ENCODE measurements around the gene CHST9.
"Not testable (repeated sequence)": the region's sequence is repeated elsewhere in the genome, so short reads cannot be mapped to it uniquely, and the experiment has no call there.

The CHST9 gene

DNA sequence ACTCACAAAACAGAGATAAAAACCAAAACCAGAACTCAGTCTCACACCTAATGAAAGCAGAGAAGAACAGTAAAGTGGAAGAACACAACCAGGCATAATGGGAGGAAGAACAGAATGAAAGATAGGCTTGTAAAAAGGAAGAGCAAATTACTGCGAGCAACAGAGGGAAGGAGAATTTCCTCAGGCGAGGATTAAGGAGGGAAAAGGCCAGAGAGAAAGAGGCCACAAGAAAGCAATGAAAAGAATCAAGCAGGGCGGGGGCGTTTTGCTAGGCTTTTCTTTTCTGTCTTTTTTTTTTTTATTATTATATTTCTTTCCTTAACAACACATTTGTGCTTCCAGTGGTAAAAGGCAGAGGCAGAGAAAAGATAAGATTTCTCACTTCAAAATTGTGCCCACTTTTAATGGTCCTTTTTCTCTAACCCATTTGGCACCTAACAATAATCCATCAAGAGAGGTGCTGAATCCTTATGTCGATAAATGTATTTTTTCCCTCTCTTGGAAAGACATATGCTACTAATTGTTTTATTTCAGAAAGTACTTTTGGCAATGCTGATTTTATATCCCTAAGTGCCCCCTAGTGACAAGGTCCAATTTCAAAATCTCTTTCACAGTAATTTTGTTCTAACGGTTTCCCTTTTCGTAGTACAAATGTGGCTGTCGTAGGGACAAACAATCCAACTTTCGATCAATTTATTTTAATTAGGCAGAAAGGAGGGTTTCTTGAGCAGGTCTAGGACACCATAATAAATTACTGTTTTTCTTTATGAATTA is 180.9 kb downstream of the CHST9 start:
- DNase-seq, result no peak

DNA sequence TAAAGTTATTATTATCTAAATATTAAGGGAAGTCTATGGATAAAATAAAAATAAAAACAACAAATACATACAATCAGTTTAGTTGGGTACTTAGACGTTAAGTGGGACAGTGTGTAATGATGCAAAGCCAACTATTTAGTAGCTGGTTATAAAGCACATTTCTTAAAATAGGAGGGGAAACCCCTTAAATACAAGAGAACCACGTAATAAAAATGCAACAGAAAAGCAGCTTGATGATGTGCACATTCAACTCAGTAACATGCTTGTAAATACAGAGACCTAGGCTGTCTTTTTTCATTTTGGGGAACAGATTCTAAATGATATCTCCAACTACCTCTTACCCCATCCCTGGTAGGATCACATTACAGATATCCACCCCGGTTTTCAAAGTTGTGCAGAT is 185.3 kb downstream of the CHST9 start:
- no peak for DNase-seq

DNA sequence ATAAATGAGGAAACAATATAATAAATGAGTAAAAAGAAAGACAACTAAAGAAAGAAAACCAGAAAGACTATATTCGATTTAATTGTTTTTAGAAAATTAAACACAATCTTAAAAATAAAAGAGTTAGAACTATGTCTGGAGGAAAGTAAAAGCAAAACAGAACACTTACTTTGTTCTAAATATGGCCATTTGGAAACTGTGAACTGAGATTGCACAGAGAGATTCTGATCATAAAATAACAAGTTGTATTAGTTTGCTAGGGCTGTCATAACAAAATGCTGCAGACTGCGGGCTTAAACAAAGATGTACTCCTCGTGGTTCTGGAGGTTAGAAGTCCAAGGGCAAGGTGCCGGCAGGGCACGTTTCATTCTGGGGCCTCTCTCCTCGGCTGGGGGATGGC is 191.5 kb downstream of the CHST9 start:
- no peak for DNase-seq

DNA sequence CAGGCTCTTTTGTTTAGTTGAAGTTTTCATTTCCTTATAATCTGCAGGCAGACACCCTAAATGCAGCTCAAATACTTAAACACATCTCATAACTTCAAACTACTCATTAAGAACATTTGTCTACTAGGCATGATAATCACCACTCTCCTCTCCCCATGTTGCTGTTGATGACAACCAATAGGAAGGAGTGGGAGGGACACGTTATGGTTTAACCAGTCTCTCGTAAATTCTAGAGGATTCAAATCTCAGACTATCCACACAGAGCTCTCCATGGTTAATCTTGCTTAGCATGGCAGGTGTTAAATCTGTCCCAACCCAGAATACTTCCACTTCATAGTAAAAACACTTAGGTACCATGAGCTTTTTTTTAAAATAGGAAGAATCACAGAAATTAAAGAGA is 192.2 kb downstream of the CHST9 start:
- no peak for DNase-seq

DNA sequence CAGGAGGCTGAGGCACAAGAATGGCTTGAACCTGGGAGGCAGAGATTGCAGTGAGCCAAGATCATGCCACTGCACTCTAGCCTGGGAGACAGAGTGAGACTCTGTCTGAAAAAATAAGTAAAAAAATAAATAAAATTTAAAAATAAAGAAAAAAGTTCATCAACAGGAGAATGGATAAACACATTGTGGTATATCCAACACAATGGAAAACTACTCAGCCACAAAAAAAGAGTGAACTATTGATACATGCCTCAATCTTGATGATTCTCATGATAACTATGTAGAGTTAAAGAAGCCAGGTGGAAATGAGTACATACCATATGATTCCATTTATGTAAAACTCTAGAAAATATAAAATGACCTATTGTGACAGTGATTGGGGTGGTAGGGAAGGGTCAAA is 195.3 kb downstream of the CHST9 start:
- DNase-seq, result no peak

DNA sequence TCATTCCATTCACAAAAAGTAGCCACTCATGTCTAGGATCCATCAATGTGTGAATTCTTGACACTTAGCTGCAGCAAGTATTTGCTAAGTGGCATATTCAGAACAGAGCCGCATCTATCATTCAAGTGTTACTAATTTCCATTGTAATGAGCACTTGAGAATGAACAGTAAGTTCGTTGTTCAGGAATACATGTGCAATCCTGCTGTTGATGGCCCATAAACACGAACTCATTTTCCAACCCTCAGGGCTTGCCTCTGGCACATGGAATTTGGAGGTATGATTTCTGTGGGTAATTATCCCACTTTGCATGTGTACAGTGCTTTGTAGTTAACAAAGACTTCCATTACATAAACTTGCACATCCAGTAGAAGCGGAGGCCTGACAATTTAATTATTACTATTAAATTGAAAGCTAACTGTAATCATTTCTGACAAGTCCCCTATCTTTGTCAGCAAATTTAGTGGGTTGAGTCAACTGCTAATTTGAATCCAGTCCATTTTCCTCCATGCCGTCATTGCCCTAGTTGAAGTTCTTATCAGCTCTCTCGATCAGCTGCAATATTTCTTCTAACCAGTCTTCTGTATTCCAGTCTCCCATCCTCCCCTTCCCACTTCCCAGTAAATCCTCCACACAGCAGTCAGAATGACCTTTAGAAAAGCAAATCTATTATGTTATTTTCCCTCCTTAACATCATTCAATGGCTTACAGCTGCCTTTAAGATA is 203.6 kb downstream of the CHST9 start:
- DNase-seq, result no peak

DNA sequence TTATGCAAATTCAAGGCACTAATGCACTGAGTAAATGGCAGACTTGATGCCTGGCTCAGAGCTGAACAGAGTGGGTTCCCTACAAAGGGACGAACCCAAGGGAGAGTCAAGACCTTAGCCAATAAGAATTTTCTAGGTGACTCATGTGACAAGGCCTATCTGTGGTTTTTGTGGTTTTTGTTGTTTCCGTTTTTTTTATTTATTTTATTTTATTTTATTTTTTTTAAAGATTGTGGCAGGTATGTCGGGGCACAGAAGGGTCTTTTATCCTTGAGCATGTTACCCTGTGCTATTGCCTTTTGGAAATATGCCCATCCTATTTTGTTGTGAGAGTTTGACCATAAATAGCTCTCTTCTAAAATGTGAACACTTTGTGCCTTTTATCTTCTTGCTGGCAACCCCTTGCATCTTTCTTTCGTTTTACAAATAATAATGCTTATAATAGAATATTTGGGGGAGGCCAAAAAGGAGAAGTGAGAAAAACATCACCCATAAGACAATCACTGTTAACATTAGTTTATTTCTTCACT is 206.2 kb downstream of the CHST9 start:
- no peak for DNase-seq

DNA sequence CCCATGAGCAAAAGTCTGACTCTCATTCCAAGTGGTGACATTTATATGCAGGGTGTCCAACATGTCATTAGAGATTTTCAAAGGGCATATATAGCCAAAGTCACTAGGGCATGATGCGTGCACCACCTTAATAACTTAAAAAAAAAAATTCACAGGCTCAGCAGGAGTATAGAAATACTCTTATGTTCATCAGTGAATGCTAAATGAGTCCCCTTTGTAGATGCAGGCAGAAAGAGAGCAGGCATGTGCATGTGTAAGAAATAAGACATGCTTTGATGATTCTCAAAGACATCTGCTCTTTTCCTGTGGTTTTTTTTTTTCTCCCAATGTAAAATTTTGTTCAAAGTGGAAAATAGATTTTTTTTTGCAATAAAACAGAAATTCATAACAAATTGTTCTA is 207.3 kb downstream of the CHST9 start:
- no peak for DNase-seq

DNA sequence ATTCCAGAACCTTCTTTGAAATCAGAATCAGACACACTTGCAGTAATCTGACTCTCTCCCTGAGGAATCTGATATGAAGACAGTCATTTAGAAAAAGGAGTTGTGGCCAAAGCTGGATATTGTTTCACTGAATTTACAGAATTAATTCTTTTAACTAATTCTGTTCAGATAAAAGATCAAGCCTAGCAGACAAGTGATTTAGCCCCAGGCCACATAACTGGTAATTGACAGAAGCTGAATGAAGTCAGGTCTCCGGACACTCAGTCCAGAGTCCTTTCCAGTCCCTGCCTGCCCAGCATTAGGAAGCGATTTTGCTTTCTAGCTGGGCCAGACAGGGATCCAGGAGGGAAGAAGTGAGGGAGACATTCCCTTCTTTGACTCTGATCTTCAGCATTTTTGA is 208.9 kb downstream of the CHST9 start:
- DNase-seq, result no peak

DNA sequence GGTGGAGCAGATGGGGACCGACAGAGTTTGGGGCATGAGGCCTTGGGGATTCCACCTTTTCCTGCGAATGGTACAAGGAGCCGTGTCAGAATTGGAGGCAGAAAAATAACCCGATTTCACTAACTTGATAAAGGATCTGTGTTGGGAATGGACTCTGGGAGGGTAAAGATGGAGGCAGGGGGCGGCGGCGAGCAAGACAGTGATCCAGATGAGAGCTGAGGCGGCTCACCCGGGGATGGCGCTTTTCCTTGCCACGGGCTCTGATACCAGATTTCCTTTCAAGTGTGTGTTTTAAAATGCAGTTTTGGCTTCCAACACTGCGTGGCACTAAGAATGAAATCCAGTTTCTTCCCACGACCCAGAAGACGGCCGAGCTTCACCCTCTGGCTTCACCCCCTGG is 212.6 kb downstream of the CHST9 start:
- not testable (repeated sequence) for DNase-seq

DNA sequence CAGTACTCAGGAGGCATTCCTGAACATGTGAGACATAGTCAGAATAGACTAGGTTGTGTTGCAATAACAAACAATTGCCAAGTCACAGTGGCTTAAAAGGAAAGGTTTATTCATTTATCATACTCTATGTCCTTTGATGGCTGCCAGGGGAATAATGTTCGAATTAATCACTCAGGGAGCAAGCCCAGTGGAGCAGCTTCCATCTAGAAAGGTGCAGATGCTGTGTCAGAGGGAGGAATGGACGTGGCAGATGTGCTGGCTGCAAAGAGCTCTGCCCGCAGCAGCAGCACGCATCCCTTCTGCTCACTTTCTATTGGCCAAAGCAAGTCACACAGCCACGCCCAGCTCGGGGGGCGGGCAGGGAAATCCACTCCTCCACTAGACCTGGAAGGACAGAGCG is 213.7 kb downstream of the CHST9 start:
- no peak for DNase-seq

DNA sequence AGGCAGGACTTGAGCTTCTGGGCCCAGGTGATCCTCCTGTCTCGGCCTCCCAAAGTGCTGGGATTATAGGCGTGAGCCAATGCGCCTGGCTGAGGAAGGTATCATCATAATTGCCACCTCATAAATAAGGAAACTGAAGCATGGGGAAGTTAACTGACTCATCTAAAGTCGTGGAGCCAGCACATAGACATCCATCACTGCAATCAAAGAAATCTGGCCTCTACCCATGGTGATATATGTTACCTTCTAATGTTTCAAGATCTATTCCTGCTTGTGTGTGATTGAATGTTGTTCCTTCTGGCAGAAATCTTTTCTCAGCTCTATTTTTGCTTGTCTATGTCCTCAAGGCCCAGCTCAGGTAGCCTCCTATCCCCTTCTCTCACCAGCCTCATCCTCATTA is 214.5 kb downstream of the CHST9 start:
- no peak for DNase-seq

DNA sequence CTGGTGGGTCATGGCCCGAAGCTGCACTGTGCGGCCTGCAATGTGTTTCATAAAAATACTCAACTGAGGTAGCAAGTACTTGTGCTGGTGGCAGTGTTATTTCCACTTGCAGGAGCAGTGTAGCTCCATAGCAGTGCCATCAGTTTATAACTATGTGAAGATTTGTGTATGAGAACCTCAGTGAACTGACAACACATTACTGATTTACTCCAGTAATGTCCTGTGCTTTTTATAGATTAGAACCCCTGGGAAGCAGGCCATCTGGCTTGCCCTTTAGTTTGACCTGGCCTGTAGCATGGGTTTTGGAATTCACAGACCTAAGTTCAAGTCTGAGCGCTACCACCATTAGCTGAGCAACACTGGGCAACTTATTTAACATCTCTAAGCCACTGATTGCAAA is 219.9 kb downstream of the CHST9 start:
- DNase-seq, result no peak

DNA sequence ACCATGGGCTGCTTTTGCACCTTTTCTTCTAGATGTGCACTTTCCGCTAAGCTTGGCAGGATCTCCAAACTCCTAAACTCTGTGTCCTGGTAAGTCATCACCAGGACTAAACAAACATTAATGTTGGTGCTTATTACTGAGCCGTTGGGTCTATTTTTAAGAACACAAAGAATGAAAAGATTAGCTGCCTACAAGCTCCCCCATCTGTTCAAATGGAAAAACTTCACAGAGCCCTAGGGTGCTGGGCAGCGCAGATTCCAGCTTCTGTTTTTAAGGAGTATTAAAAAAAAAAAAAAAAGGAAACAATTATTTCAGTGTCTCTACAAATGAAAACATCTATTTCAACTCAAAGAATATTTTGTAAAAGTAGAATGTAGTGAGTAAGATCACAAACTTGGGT is 221.8 kb downstream of the CHST9 start:
- DNase-seq, result no peak

DNA sequence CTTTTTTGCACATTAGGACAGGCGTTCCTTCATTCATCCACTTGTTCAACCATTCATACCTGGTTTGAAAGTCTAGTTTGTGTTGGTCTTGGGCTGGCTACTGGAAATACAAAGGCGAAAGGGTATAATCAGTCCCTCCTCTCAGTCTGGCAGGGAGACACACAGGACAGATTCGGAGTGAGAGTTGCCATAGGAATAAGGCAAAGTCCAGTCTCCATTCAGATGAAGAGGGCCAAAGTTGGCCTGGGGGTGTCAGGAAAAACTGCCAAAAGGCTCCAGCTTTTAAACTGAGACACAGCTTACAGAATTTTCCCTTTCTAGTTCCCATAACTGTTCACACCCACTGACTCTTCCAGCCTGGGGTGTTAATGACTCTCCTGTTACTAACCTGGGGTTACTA is 223.3 kb downstream of the CHST9 start:
- DNase-seq, result no peak

DNA sequence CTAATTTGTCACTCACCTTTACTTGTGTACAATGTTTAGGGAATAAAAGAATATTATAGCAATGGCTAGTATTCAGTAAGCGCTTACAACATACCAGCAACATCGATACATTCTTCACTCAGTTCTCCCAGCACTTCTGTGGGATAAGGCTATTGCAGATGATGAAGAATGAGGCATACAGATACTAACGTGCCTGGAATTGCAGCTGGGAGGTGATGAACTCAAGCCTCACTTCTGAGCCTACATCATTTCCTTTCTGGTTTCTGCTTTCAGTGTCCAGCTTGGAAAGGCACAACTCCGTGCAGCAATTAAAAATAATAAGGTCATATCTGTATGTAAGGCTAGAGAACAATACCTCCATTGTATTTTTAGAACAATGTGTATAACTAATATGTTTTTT is 224.2 kb downstream of the CHST9 start:
- DNase-seq, result no peak

DNA sequence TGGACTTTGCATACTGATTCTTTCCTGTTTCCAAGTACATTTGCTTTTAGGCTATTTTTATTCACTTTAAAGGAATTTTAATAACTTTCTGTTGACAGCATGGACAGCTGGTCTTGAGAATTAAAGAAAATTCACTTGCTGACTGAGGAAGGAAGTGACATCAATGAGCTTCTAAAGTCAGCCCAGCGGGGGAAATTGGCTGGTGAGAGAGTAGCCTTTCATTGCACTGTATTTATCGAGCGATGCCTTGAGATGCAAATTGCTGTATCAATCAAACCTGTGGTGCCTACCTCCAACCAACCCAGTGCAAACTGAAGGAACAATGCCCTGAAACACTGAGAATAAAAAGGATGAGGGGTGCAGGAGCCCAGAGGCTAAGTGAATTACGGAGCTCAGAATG is 228.2 kb downstream of the CHST9 start:
- DNase-seq, result no peak

DNA sequence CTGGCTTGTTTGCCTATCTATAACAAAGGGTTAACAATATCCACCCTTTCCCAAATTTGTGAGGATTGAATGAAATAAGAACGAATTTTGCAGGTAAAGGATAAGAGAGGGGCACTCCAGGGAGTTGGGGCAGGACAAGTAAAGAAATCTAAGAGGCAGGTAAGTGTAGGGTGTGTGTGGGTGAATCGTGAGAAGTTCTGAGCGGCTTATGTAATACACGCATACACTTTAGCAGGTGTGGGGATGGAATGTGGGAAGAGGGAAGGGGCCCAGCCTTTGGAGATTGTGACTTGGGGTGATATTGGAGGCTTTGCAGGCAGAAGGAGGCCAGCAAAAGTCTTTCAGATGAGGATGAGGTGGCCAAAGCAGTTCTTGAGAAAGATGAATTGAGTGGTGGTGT is 236.4 kb downstream of the CHST9 start:
- no peak for DNase-seq

DNA sequence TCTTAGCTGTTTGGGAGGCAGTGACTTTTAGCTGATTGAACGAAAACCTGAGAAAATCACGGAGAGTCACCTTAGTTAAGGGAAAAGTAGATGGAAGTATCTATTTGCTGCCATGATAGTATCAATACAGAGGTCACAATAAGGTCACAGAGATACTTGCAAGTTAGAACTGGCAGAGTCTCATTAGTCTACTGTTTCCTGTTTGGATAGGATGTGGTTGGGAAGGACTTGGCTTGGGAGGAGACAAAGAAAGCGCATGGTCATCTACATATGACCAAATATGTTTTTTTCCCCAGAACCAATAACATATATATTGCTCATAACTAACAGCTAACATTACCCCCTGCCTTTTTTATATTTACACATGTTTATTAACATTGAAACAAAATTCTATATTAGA is 241.2 kb downstream of the CHST9 start:
- no peak for DNase-seq

DNA sequence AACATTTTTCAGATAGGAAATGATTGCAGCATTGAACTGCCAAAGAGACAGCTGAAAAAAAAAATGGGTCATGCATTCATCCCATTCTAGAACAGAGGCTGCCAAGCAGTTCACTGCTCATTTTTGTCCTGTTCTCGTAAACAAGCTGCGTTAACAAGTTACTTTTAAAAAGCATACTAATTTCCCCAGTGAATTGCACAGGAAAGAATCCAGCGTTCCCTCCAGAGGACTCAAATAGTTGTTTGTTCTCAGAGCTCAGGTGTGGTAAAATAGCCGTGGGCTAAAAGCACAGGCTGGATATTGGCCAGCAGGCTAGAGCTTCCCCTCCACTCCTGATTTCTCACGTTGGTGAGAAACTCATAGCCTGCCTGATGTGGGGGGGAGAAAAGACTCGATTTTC is 243.5 kb downstream of the CHST9 start:
- no peak for DNase-seq

DNA sequence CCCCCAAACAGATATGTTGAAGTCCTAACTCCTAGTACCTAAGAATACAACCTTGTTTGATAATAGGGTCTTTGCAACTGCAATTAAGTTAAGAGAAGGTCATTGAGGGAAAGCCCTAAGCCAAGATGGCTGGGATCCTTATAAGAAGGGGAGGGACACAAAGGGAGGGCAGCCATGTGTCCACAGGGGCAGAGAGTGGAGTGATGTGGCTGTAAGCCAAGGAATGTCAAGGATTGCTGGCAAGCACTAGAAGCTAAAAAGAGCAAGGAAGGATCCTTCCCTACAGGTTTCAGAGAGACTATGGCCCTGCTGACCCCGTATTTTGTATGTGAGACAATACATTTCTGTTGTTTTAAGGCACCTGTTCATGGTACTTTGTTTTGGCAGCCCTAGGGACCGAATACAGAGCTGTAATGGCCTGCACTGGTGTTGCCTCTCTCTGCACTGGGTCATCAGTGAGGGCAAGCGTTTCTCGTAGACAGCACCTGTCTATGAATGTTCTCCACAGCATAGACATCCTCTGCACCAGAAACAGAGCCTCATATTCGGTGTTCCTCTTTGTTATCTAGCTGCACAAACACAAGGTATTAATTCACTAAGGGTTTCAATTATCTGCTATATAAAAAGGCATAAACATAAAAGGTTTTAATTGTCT is 244.2 kb downstream of the CHST9 start:
- no peak for DNase-seq

DNA sequence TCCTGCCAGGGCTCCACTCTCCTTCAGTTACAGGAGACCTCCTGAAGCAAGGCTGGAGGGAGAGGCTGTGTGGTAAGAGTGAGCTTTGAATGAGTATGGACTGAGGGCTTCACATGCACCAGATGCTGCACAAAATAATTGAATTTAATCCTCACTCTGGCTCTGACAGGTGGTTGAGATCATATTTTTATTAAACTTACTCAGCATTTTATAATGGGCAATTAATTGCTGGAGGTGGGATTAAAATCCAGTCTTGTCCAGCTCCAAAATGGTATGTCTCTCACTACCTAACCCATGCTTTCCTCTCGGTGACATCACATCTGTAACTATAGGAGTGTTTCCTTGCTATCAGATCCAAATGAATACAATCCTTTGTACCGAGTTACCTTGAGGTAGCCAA is 253.4 kb downstream of the CHST9 start:
- DNase-seq, result no peak

DNA sequence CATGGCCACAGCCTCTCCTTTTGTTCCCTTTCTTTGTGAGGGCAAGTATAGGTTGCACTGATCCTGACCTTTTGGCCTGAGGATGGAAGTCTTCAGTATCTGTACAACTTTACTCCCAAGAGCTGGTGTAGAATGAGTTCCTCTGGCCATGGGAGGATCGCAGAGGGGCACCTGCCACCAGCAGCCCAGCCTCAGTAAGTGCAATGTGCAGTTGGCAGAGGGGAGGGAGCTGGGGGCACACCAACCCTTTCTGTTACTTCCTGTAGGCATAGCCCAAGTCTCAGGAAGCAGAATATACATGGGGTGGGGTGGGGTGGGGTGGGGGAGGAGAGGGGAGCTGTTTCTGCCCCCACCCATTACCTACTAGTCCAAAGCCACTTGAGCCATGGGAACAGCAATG is 254.5 kb downstream of the CHST9 start:
- no peak for DNase-seq

DNA sequence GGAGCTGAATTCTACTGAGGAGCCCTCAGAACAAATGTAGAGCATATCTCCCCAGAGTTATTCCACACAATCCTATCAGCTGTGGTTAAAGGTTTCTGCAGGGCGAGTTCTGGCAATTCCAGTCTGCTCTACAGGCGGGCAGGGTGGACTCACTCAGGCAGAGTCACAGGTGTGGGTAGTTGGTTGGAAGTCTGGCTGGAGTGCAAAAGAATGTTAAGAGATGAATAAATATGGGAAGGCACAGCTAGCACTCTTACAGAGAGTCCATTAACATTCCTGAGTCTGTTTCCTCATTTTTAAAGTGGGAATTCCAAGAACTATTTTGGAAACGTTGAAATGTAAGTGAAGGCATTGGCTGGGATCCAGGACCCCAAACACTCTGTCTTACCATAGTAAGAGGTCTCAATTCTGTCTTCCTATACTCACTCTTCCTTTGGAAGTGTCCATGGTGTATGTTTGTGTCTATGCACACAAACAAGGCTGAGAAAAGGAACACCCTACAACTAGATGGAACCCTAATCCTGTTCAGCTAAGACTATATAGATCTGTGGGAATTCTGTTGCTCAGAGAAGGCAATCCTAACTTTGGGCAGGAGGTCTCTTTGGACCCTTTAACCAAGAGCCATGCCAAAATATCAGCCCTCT is 256.3 kb downstream of the CHST9 start:
- DNase-seq, result no peak
